Myocyte (in vitro differentiated cells): ENCODE results near the gene PCDH15. TPM values are rescaled to one million over a fixed set of nuclear protein-coding genes. Genes with fewer than 3 reads are reported as not detected.

ENCODE experiments used
- DNase-seq: peaks from one replicate; pipeline ENCODE4 v3.0.0-alpha.2; 2012; ENCODE audit warnings: low read depth
- total RNA-seq: library from RNA; depleted of rRNA; stranded (reverse); fragments of >200 nt; gene quantifications from 2 replicates; pipeline ENCODE4 v1.2.3, GENCODE V29; 2014

The PCDH15 gene
- total RNA-seq, 1 donor from 2014 or later, result not detected

GRCh38 chr10:53864846-53865245 lies 936.2 kb downstream of the PCDH15 start:
- no peak for DNase-seq

GRCh38 chr10:53852450-53853175 lies 948.4 kb downstream of the PCDH15 start:
- DNase-seq, result no peak

DNA sequence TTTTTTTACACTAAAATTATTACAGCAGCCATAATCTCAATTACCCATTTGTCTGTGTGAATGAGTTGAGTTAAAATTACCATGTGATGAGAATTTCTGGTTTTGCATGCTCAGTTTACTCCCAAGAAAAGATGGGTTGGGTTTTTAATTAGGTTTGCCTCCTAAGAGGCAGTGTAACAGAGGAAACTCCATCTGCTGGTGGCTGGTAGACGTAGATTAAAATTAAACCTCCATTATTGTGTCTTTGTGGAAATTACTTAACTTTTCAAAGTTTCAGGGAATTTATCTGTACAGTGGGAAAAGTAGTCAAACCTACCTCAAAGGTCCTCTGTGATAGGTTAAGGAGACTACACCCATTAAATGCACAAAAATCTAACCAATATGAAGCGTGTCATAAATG lies 954.2 kb downstream of the PCDH15 start:
- DNase-seq, result no peak

DNA sequence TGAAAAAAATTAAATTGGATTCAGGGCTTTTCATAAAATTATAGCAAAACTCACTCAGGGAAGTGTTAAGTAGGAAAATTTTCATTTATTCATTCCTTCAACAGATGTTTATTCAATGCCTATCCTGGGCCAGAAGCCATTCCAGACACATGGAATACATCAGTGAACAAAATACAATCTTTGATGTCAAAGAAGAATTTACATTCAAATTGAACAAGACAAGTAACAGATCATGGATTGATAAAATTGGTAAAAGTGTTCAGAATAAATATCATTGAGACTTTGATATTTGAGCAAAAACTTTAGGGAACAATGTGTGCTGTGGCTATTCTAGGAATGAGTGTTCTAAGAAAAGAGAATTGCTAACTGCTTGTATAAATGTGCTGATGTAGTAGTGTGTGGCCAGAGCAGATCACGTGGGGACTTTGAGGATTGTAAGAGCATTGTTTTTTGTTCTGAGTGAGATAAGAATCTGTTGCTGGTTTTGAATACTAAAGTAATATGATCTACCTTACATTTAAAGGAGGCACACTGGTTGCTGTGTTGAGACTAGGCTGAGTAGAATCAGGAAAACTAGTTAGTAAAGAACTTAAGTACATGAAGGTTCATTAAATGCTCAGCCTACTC lies 957.2 kb downstream of the PCDH15 start:
- no peak for DNase-seq

GRCh38 chr10:53841483-53842145 lies 959.4 kb downstream of the PCDH15 start:
- no peak for DNase-seq

DNA sequence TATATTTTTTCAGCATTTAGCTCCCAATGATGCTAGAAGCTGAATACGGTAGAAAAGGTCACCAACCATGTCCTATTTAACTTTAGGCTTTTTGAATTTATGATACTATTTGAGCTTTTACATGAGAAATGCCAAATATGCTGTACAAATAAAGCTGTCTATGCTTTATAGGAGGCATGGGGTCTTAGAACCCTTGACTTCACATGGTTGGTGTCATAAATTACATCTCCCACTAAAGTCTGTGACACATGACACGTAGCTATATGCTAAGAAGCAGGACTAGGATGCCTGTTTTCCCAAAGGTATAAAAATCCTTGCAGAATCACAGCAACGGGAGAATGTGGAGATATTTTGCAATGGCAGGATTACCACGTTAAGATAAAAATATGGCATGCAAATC lies 960.4 kb downstream of the PCDH15 start:
- DNase-seq, result no peak

DNA sequence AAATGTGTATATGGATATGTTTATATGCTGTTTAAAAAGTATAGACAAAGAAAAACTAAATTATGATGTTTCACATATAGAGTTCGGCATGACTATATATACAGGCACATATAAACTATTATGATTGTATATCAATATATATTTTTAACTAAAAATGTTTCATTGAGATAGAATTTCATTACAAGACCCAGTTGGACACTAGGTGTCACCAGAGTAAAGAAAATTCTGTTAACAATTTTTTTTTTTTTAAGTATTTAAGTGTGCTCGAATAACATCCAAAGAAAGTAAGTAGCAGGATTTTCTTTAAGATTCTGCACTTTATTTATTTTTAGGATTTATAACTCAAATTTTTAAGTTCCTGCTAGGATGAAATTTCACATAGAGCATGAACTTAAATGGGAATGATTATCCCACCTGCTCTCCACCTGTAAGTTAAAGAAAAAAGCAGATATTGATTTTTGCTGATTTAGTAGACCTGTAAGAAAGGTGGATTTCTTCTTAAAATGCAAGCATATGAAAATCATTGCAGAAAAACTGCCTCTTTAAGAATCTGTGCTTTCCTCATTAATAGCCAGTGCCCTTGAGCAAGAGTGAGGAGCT lies 961.5 kb downstream of the PCDH15 start:
- peak; percentile 18 for DNase-seq

DNA sequence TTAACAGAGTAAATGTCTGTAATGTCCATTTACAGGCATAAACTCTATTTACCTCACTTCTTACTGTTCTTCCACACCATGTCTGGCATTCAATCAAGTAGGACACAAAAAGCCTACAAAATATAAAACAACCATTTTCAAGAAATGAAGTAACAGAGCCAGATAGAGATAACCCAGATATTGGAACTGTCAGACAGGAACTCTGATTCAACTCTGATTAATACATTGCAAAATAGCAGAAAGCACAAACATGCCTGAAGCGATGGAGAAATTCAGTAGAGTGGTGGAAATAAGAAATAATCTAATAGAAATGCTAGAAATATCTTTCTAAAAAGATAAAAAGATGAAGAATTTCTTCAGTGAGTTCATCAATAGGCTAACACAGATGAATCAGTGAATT lies 964.4 kb downstream of the PCDH15 start:
- no peak for DNase-seq

DNA sequence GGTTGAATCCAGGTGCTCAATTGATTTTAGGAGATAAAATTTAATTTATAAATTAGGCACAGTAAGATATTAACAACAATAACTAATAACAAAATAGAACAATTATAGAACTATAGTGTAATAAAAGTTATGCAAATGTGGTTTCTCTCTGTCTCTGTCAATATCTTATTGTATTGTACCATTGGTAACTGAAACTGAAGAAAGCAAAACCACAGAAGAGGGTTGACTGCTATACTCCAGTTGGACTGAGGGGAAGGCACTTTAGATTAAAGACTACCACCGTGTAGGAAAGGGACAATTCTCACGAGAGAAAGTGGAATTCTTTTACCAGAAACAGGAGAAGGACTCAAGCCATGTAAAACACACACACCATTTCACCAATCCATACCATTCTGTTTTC lies 967.1 kb downstream of the PCDH15 start:
- DNase-seq, result no peak

DNA sequence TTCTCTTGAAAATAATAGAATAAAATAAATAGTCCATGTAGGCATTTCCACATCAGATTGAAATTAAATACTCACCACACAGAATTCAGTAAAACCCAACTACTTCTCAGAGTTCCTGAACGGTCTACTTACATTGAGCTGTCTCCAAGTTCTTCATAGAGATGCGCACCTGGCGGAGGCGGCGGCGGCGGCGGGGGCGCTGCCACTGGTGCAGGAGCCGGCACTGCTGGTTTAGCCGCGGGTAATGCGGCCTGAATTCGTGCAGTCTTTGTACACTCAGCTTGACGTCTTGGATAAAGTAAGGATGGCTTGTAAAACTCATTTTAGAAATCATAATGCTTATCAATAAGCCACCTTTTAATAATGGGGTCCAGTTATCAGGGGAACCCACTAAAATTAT lies 973.8 kb downstream of the PCDH15 start:
- DNase-seq, result no peak

GRCh38 chr10:53808677-53809372 lies 992.2 kb downstream of the PCDH15 start:
- DNase-seq, result no peak

DNA sequence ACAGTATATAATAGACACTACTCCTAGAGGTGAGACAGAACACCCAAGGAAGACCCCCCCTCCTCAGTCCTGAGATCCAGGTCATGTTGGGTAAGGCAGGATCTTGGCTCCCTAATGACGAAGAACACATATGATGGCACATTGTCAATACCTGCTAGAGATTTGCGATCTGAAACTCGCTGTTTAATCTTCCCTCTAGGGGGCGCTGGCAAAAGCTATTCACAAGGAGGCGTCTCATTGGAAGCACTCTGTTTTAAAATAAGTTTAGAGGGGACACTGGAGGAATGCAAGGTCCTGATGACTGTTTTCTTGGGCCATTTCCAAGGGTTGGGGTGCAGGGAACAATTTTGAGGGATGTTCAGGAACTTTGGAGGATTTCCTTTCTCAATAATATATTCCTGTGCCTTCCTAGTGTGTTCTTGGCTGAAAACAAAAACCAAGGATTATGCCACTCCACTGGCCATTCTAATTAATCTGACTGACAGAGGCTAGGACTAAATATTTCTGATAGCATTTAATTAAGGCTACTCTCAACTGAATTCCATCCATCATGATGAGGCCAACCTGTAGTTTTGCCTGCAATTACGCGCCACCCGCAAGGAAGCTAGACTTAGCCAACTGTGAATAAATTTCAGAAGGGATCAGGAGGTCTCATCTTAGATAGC lies 1014.7 kb downstream of the PCDH15 start:
- DNase-seq, result no peak

DNA sequence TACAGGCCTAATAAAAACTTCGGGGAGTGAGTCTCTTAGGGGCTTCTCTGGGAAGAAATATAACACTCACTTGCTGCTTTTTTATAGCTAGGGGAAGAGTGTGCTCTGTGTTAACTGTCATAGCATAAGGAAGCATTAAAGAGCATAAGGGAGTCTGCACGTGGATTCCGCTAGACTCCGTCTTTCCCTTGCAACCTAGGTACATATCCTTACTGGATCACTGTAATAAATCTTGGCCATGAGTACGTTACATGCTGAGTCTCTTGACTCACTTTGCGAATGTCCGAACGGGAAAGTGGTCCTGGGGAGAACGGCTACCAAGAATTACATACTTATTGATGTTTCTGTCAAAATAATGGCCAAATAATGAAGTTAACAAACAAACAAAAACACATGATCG lies 1029.3 kb downstream of the PCDH15 start:
- DNase-seq, result no peak

- no peak for DNase-seq
Measured at GRCh38 chr10:53770903-53771302, 1030.1 kb downstream of the PCDH15 start.

DNA sequence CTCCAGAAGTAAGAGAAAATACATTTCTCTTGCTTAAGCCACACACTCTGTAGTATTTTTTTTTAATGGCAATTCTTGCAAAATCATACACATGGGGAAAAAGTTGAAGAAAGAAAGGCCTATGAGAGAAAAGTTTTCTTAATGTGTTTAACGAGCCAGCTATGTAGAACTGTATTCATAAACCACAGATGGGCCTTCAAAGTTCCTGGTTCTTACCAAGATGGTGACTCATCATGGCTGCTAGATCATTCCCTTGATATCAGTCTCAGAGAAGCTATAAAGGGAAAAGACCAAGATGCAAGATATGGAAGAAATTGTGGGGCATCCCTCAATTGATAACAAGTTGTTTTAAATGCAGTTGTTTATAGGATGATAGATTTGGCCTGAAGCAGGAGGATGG lies 1035.7 kb downstream of the PCDH15 start:
- no peak for DNase-seq

DNA sequence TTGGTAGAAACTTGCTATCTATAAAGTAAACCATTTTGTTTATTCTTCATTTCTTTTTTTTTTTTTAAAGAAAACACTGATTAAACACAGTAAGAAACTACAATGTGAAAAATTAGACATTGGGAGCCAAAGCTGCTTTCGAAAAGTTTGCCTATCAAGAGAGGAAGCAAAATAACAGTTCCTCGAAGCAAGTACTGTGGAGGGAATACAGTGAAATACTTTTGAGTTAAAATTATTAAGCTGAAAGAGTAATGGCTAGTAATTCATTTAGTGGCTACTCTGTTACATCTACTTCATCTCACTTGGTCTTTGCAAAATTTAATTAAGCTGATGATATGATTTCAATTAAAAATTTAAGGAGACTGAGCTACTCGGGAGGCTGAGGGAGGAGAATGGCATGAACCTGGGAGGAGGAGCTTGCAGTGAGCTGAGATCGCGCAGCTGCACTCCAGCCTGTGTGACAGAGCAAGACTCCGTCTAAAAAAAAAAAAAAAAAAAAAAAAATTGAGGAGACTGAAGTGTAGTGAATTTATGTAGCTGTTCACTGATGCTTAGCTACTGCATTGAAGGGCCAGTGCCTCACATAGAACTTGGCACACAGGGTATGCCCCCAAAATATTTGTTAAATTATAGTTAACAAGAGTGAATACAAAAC lies 1046.3 kb downstream of the PCDH15 start:
- no peak for DNase-seq
